ENCODE data around the gene ABCC8. TPM values are rescaled to one million over a fixed set of nuclear protein-coding genes. Genes with fewer than 3 reads are reported as not detected.
A peak's percentile ranks its signal among the peaks of the same experiment; 100 is the strongest.

The ABCC8 gene
- total and polyA plus RNA-seq, 5 donors = 0.61 to 6.8 (median 3.7) TPM

DNA sequence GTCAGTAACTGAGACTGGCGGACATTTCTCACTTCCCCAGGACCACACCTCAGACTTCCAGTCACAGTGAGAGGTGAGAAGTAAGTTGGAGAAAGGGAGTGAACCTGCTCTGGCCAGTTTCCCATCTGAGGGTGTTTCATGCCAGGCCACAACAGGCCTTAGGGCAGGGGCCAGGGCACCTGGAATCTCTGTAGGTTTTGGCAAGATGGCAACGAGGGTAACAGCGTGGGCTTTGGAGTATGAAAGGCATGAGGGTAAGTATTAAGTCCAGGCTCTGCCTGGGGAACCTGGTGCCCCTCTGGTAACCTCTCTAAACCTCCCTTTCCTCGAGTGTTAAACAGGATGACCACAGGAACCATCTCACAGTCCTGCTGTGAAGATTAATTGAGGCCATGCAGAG, 28.5 kb upstream of the ABCC8 start:
- ATAC-seq (no peak), DNase-seq (no peak)
- intact Hi-C loops (cut with DNase I) = loop anchor here (2.0 to 10.0 kb wide), 4 partner anchors 120 to 280 kb away; no protein-coding TSS in a partner anchor
- Histone ChIP-seq H3K4me1 (ENCODE audit: control insufficient read depth, insufficient read depth, low read length) (peaks cover 5% of the 10 kb centered on the region), H3K9me3 (ENCODE audit: control insufficient read depth, low read length) (no peaks in the 10 kb centered on the region), H3K4me3 (ENCODE audit: low read length) (no peak overlapping the region), H3K27me3 (ENCODE audit: control insufficient read depth, insufficient read depth) (no peaks in the 10 kb centered on the region), H3K27ac (ENCODE audit: low read length) (no peak overlapping the region)
- 82% methylated on average over 4 of the region's 4 CpGs for WGBS

DNA sequence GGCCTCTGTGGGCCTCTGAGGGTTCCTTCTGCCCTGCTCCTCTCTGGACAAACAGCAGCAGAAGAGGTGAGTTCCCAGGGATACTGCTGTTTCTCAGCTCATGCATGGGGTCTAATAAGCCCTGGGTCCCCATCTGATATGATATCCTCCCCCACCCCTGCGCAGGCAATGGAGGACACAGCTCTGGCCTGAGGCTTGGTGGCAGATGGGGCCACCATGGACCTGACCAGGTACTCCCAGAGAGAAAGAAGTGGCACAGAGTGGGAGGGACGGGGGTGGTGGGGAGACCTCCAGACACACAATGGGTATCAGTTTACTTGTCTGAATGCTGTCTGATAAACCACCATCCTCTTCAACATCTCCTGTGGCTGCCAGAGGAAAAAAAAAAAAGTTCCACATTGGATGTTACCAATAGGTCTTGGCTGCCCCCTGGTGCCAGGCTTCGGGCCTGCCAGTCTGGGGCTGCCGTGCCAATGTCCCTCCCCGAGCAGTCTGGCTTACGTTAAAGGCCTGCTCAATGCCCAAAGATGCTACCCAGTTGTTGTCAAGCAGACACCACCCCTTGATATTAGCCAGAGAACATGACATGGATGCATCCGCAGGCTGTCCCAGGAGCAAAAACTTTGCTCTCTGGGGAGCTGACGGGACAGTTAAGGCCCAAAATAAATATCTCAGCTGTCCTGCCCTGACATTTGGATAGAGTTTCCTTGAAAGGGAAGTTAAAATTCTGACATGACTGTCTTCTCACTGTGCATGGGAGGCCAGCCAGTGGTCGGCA, 27.9 kb upstream of the ABCC8 start:
- DNase-seq (peak; percentile 79 to 91 (median 89)), ATAC-seq (peak; percentile 64 to 67)
- Histone ChIP-seq H3K4me3 (ENCODE audit: low read length) (no peak overlapping the region), H3K4me1 (ENCODE audit: control insufficient read depth, insufficient read depth, low read length) (peaks cover 5% of the 10 kb centered on the region), H3K27me3 (ENCODE audit: control insufficient read depth, insufficient read depth) (no peaks in the 10 kb centered on the region), H3K9me3 (ENCODE audit: control insufficient read depth, low read length) (no peaks in the 10 kb centered on the region), H3K27ac (ENCODE audit: low read length) (no peak overlapping the region)
- WGBS = 33% methylated on average over 9 of the region's 9 CpGs
- intact Hi-C loops (cut with DNase I) = loop anchor here (1.0 to 10.0 kb wide), 6 partner anchors 117 to 280 kb away; partner anchors contain the start of gene KCNJ11 (in 1 of the 4)

DNA sequence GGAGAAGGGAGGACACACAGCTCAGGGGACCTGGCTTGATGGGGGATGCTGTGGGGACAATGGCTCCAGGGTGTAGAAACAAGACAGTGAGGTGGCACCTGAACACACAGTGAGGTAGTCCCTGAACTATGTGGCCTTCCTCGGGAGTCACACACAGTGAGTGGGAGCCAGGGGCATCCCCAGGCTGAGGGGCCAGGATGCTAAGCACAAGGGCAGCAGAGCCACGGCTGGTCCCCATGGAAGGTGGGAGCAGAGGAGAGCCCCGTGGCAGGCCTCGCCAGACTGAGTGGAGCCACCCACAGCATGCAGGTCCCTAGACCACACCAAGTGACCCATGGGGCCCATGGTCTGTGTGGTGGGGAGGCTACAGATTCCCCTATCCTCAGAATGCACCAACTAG, 26.0 kb upstream of the ABCC8 start:
- H3K4me1 ChIP-seq (ENCODE audit: control insufficient read depth, insufficient read depth, low read length) = no peaks in the 10 kb centered on the region
- H3K27ac ChIP-seq (ENCODE audit: low read length) = no peak overlapping the region
- no peaks in the 10 kb centered on the region for H3K27me3 ChIP-seq (ENCODE audit: control insufficient read depth, insufficient read depth)
- WGBS = 90% methylated on average over 4 of the region's 4 CpGs
- no peak for ATAC-seq
- no peaks in the 10 kb centered on the region for H3K9me3 ChIP-seq (ENCODE audit: control insufficient read depth, low read length)
- DNase-seq = no peak
- H3K4me3 ChIP-seq (ENCODE audit: low read length) = no peak overlapping the region
- intact Hi-C loops (cut with DNase I) = loop anchor here in 3 of 4 donors (5.0 to 10.0 kb wide), 3 partner anchors 115 to 278 kb away; partner anchors contain the start of gene KCNJ11 (in 1 of the 3)

DNA sequence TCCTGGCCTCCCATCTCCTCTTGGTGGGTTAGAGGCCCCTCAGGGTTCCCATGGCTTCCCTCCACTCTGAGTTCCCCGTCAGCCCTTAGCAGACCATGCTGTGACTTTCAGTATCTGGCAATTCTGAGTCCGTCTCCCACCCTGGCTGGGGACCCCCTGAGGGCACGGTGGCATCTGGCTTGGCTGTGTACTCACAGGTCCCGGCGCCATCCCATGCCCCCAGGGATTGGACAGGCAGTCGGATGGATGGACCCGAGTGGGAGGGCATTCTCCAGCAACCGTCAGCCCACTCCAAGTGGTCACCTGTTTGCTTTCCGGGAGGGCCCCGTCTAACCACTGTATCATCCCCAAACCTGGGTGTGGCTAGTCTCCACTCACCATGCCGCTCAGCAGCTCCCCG, 24.0 kb upstream of the ABCC8 start:
- 94% methylated on average over 12 of the region's 12 CpGs for WGBS
- peak in 1 of 3 donors; percentile 58 for DNase-seq
- Histone ChIP-seq H3K27ac (ENCODE audit: low read length) (no peak overlapping the region), H3K27me3 (ENCODE audit: control insufficient read depth, insufficient read depth) (no peaks in the 10 kb centered on the region), H3K9me3 (ENCODE audit: control insufficient read depth, low read length) (no peaks in the 10 kb centered on the region), H3K4me3 (ENCODE audit: low read length) (no peak overlapping the region), H3K4me1 (ENCODE audit: control insufficient read depth, insufficient read depth, low read length) (no peaks in the 10 kb centered on the region)
- ATAC-seq = no peak
- intact Hi-C loops (cut with DNase I) = loop anchor here in 3 of 4 donors (5.0 to 10.0 kb wide), 3 partner anchors 113 to 276 kb away; partner anchors contain the start of gene KCNJ11 (in 1 of the 3)

DNA sequence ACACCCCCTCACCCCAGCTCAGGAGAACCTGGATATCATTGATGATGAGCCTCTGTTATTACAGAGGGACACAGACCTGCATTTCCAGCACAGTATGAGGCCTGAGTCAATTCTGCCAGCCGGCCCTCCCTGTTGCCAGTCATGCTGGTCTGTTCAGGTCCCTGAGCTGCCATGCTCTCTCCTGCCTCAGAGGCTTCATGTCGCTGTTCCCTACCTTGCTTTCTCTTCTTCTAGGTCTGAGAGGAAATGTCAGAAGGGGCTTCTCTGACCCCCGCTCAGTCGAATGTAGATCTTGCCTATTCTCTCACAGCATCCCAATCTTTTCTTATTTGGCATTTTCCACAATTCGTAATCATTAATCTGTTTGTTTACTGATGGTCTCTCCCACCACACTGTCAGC, 21.8 kb upstream of the ABCC8 start:
- H3K4me3 ChIP-seq (ENCODE audit: low read length) = no peak overlapping the region
- intact Hi-C loops (cut with DNase I) = no loop called here
- no peaks in the 10 kb centered on the region for H3K4me1 ChIP-seq (ENCODE audit: control insufficient read depth, insufficient read depth, low read length)
- ATAC-seq (no peak), DNase-seq (no peak)
- no peaks in the 10 kb centered on the region for H3K27me3 ChIP-seq (ENCODE audit: control insufficient read depth, insufficient read depth)
- WGBS = 78% methylated on average over 5 of the region's 5 CpGs
- H3K9me3 ChIP-seq (ENCODE audit: control insufficient read depth, low read length) = no peaks in the 10 kb centered on the region
- no peak overlapping the region for H3K27ac ChIP-seq (ENCODE audit: low read length)

DNA sequence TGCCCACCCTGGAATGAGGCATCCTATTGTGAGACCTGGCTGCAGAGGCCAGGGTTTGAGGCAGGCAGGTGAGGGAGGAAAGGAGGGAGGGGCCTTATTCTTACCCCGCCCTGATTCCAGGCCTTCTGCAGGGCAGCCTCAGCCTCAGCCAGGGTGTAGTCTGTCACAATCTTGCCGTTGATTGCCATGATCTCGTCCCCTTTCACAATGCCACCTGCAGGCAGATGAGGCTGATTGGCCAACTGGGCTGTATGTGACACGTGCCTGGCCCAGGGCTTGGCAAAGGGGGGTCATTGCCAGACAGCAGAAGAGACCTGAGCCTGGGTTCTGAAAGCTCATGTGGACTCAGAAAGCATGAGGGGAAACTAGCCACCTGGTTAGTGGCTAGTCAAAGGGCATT, 21.4 kb upstream of the ABCC8 start:
- ATAC-seq (no peak), DNase-seq (no peak)
- H3K4me3 ChIP-seq (ENCODE audit: low read length) = no peak overlapping the region
- WGBS = 54% methylated on average over 4 of the region's 4 CpGs
- no peak overlapping the region for H3K27ac ChIP-seq (ENCODE audit: low read length)
- no peaks in the 10 kb centered on the region for H3K27me3 ChIP-seq (ENCODE audit: control insufficient read depth, insufficient read depth)
- intact Hi-C loops (cut with DNase I) = no loop called here
- H3K4me1 ChIP-seq (ENCODE audit: control insufficient read depth, insufficient read depth, low read length) = no peaks in the 10 kb centered on the region
- no peaks in the 10 kb centered on the region for H3K9me3 ChIP-seq (ENCODE audit: control insufficient read depth, low read length)

DNA sequence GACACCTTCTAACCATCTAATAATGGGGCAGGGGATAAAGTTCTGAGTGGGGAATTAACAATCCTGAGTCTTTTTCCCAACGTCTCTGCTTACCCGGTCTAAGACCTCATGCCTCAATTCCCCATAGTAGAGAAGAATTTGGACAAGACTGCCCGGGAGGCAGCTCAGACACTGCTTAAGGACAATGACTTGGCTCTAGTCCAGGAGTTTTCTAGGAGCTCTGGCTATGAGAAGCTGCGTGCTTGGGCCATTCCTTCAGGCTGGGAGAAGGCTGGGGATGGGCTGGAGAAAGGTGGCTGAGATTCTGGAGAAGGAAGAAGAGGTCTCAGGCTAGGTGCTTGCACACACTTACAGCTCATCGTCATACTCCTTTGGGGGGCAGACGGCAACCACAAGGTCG, 19.8 kb upstream of the ABCC8 start:
- no peaks in the 10 kb centered on the region for H3K27me3 ChIP-seq (ENCODE audit: control insufficient read depth, insufficient read depth)
- intact Hi-C loops (cut with DNase I) = no loop called here
- DNase-seq = no peak
- no peaks in the 10 kb centered on the region for H3K4me1 ChIP-seq (ENCODE audit: control insufficient read depth, insufficient read depth, low read length)
- 57% methylated on average over 7 of the region's 7 CpGs for WGBS
- H3K9me3 ChIP-seq (ENCODE audit: control insufficient read depth, low read length) = no peaks in the 10 kb centered on the region
- no peak overlapping the region for H3K27ac ChIP-seq (ENCODE audit: low read length)
- no peak overlapping the region for H3K4me3 ChIP-seq (ENCODE audit: low read length)
- peak in 1 of 2 donors; percentile 48 for ATAC-seq

DNA sequence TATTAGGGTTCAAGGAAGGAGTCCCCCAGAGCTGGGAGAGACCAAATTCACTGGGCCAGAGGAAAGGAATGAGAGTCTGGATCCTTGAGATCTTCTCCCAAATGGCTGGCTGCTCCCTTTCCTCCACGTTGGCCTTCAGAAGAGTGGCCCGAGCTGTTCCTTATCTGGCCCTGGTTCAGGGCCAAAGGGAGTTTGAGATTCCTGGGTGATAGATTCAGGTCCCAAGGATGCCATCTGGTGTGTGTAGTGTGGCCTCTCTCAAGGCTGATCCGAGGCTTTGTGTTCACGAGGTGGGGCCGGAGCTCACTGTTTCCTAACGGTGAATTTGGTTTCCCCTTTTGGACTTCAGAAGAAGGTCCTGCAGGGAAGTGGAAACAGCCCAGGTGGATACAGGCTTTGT, 17.4 kb upstream of the ABCC8 start:
- H3K27me3 ChIP-seq (ENCODE audit: control insufficient read depth, insufficient read depth) = no peaks in the 10 kb centered on the region
- H3K4me3 ChIP-seq (ENCODE audit: low read length) = no peak overlapping the region
- H3K27ac ChIP-seq (ENCODE audit: low read length) = no peak overlapping the region
- no peak for ATAC-seq
- H3K9me3 ChIP-seq (ENCODE audit: control insufficient read depth, low read length) = no peaks in the 10 kb centered on the region
- 68% methylated on average over 6 of the region's 6 CpGs for WGBS
- intact Hi-C loops (cut with DNase I) = loop anchor here in 1 of 4 donors (5.0 kb wide), 1 partner anchor 102 kb away; no protein-coding TSS in a partner anchor
- no peaks in the 10 kb centered on the region for H3K4me1 ChIP-seq (ENCODE audit: control insufficient read depth, insufficient read depth, low read length)
- DNase-seq = no peak

DNA sequence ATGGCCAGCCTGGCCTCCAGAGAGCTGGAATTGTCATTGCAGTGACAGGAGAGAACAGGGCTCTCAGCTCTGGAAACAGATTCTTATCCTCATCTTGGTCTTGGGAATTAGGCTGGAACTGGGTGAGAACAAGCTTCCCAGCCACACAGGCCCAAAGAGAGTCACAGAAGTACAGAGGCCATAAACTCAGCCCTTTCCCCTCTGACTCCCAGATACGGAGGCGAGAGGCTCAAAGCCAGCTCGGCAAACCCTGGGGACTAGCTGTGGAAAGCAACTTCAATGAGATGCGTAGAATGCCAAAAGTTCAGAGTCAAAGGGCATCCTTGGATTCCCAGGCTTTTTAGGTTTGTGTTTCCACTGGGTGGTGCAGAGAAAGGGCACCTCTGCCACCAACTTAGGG, 14.3 kb upstream of the ABCC8 start:
- DNase-seq = no peak
- Histone ChIP-seq H3K27me3 (ENCODE audit: control insufficient read depth, insufficient read depth) (no peaks in the 10 kb centered on the region), H3K27ac (ENCODE audit: low read length) (no peak overlapping the region), H3K4me1 (ENCODE audit: control insufficient read depth, insufficient read depth, low read length) (no peaks in the 10 kb centered on the region), H3K4me3 (ENCODE audit: low read length) (no peak overlapping the region), H3K9me3 (ENCODE audit: control insufficient read depth, low read length) (no peaks in the 10 kb centered on the region)
- no peak for ATAC-seq
- 77% methylated on average over 4 of the region's 4 CpGs for WGBS
- intact Hi-C loops (cut with DNase I) = loop anchor here in 1 of 4 donors (5.0 kb wide), 1 partner anchor 99 kb away; no protein-coding TSS in a partner anchor

DNA sequence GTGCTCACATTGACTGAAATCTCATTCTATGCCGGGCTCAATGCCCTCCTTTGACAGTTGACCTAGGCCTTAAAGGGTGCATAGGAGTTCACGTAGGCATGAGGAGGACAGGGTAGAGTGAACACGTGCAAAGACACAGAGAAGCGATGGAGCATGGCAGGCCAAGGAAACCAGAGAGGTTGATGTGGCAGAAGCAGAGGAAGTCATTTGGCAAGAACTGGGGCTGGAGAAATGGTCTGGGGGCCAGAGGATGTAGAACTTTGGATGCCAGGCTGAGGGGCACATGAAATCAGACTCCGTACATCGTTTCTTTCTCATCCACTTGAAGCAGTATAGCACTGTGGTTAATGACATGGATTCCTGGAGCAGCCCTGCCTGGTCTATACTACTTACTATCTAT, 13.6 kb upstream of the ABCC8 start:
- Histone ChIP-seq H3K4me3 (ENCODE audit: low read length) (no peak overlapping the region), H3K4me1 (ENCODE audit: control insufficient read depth, insufficient read depth, low read length) (no peaks in the 10 kb centered on the region), H3K27me3 (ENCODE audit: control insufficient read depth, insufficient read depth) (no peaks in the 10 kb centered on the region), H3K9me3 (ENCODE audit: control insufficient read depth, low read length) (no peaks in the 10 kb centered on the region), H3K27ac (ENCODE audit: low read length) (no peak overlapping the region)
- intact Hi-C loops (cut with DNase I) = loop anchor here in 1 of 4 donors (5.0 kb wide), 1 partner anchor 98 kb away; no protein-coding TSS in a partner anchor
- DNase-seq = no peak
- no peak for ATAC-seq
- WGBS = 84% methylated on average over 6 of the region's 6 CpGs

DNA sequence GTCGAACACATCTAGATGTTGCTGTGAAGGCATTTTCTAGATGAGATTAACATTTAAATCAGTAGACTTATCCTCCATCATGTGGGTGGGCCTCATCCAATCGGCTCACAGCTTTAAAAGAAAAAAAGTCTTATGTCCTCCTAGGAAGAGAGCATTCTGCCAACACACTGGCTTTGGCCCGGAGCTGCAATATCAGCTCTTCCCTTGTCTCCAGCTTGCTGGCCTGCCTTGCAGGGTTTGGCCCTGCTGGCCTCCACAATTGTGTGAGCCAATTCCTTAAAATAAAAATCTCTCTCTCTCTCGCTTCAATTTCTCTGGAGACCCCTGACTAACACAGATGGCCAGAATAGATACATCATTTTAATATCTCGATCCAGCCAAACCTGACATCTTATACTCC, 13.1 kb upstream of the ABCC8 start:
- Histone ChIP-seq H3K27ac (ENCODE audit: low read length) (no peak overlapping the region), H3K27me3 (ENCODE audit: control insufficient read depth, insufficient read depth) (no peaks in the 10 kb centered on the region), H3K9me3 (ENCODE audit: control insufficient read depth, low read length) (no peaks in the 10 kb centered on the region), H3K4me3 (ENCODE audit: low read length) (no peak overlapping the region), H3K4me1 (ENCODE audit: control insufficient read depth, insufficient read depth, low read length) (no peaks in the 10 kb centered on the region)
- DNase-seq = no peak
- WGBS = 39% methylated on average over 5 of the region's 5 CpGs
- intact Hi-C loops (cut with DNase I) = loop anchor here in 1 of 4 donors (5.0 kb wide), 1 partner anchor 97 kb away; no protein-coding TSS in a partner anchor
- ATAC-seq = no peak
